ENCODE results near the gene PRG3. TPM values are rescaled to one million over a fixed set of nuclear protein-coding genes. Genes with fewer than 3 reads are reported as not detected.

Gene PRG3
- total and polyA plus RNA-seq, 2 experiments from 2014 or later, result not detected

DNA sequence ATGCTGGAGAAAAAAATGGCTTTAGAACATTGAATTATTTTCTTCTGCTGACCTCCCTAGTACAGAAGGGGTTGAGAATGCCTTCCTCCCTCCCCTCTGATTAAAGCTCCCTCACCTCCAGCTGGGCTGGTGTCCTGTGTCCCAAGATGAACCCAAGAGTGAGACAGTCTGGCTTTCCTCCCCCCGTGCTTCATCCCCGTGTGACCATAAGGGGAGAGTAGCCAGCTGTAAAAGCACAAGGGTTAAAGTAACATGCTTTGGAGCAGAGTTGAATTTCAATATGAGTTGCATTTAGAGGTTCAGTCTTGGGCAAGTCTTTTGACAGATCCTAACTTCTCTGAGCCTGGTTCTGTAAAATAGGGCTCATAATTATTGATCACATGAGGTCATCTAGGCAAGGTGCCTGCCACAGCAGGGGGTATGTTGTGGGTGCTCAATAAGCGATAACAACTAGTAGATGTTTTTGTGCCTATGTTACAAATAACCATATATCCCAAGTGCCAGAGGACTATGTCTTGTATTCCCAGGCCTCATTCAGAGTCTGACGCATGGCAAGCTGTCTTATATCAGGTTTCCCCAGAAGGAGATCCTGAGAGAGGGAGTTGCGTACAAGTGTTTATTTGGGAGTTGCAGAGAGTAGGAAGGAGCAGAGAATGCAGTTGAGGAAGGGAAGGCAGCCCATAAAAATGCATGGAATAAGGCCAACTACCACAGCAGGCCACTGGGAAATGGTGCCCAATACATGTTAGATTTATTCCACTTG is 5.4 kb upstream of the PRG3 start:
- H3K4me2 ChIP-seq (ENCODE audit: unreplicated experiment), result no peak overlapping the region
- H3K9ac ChIP-seq, result no peak overlapping the region
- H3K27me3 ChIP-seq (replicated peaks; ENCODE audit: insufficient read depth), result peaks cover 5% of the 10 kb centered on the region; the same call in 1 of the 2 replicates
- H3F3A ChIP-seq (ENCODE audit: insufficient read depth), result 0 out of 2 replicates have a peak, but pooled peaks cover 5% of the 10 kb centered on the region
- H3K4me1 ChIP-seq (ENCODE audit: insufficient read depth), result no peaks in the 10 kb centered on the region; the same call in 1 of the 2 replicates
- no peak overlapping the region for H3K4me3 ChIP-seq
- no peaks in the 10 kb centered on the region for H3K9me3 ChIP-seq (ENCODE audit: low read depth)
- no peaks in the 10 kb centered on the region for H4K20me1 ChIP-seq (ENCODE audit: insufficient read depth)
- in situ Hi-C loops (cut with MboI), result no loop called here
- H3K36me3 ChIP-seq (ENCODE audit: low read depth), result no peaks in the 10 kb centered on the region
- H3K79me2 ChIP-seq (ENCODE audit: insufficient read depth), result no peaks in the 10 kb centered on the region
- H3K27ac ChIP-seq, result no peak overlapping the region
- no peak overlapping the region for H2AFZ ChIP-seq
- DNase-seq, result no peak
- H3K9me2 ChIP-seq (ENCODE audit: insufficient read depth), result no peaks in the 10 kb centered on the region
- WGBS, 2 experiments (ENCODE audit: low coverage in 1 of 2, low lambda C conversion rate in 2 of 2, missing lambda C conversion rate in 2 of 2), result 79 to 90% methylated on average over 5 of the region's 5 CpGs
- TF ChIP-seq EZH2 (IDR thresholded peaks at IDR 0.05; ENCODE audit: insufficient read depth, poor library complexity, severe bottlenecking) (no peak), EZH2phosphoT487 (IDR thresholded peaks at IDR 0.05; ENCODE audit: insufficient read depth, low read depth) (no peak)

DNA sequence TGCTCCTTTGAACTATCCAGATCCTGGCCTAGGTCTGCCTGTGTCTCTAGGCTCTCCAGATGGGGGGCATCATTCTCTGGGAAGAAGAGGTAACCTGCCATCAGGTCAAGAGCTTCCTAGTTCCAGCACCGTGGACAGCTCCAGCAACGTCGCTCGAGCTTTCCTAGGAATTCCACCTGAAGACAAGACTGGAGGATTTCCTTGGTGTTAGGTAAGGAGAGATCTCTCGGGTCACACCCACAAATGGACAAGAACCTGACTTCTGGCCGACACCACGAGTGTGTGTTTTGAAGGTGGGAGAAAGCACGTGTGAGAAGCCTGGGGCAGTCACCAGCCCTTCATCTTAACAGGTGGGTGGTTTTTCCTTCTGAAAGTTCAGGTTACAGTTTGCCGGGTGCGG is 1.2 kb downstream of the PRG3 start:
- Histone ChIP-seq H3K4me1 (ENCODE audit: insufficient read depth) (no peaks in the 10 kb centered on the region), H3K9me3 (ENCODE audit: low read depth) (no peaks in the 10 kb centered on the region), H3K4me2 (ENCODE audit: unreplicated experiment) (no peak overlapping the region), H3K79me2 (ENCODE audit: insufficient read depth) (no peaks in the 10 kb centered on the region), H3K36me3 (ENCODE audit: low read depth) (no peaks in the 10 kb centered on the region), H3K9ac (no peak overlapping the region), H2AFZ (no peak overlapping the region), H3K9me2 (ENCODE audit: insufficient read depth) (no peaks in the 10 kb centered on the region), H3K4me3 (no peak overlapping the region), H3K27me3 (replicated peaks; ENCODE audit: insufficient read depth) (peaks cover 5% of the 10 kb centered on the region; the same call in 1 of the 2 replicates), H3F3A (ENCODE audit: insufficient read depth) (no peaks in the 10 kb centered on the region), H4K20me1 (ENCODE audit: insufficient read depth) (no peaks in the 10 kb centered on the region), H3K27ac (no peak overlapping the region)
- peak; percentile 53 for DNase-seq
- TF ChIP-seq EZH2 (IDR thresholded peaks at IDR 0.05; ENCODE audit: insufficient read depth, poor library complexity, severe bottlenecking), result no peak
- no peak for TF ChIP-seq EZH2phosphoT487 (IDR thresholded peaks at IDR 0.05; ENCODE audit: insufficient read depth, low read depth)
- 11 to 13% methylated on average over 8 to 10 of the region's 10 CpGs for WGBS, 2 experiments (ENCODE audit: low coverage in 1 of 2, low lambda C conversion rate in 2 of 2, missing lambda C conversion rate in 2 of 2)
- in situ Hi-C loops (cut with MboI), result no loop called here

DNA sequence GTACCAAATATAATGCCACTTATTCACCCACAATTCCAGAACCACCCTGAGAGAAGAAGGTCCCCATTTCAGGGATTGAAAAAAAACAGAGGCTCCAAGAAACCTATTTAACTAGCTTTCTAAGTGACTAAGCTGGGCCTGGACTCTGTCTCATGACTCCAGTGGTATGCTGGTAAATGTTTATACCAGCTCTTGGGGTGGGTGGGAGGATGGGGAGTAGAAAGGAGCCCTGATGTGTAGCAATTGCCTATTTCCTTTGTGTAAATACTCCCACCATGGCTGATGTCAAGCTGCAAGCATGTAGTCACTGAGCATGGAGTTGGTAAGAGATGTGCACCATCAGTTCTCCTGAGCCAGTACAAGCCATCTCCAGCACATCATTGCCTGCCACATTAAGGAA is 2.8 kb downstream of the PRG3 start:
- H2AFZ ChIP-seq, result no peak overlapping the region
- in situ Hi-C loops (cut with MboI), result no loop called here
- DNase-seq, result peak; percentile 48
- H3K9ac ChIP-seq, result no peak overlapping the region
- H3K27me3 ChIP-seq (replicated peaks; ENCODE audit: insufficient read depth), result peaks cover 5% of the 10 kb centered on the region; the same call in 1 of the 2 replicates
- H3K9me3 ChIP-seq (ENCODE audit: low read depth), result no peaks in the 10 kb centered on the region
- H3F3A ChIP-seq (ENCODE audit: insufficient read depth), result no peaks in the 10 kb centered on the region
- H4K20me1 ChIP-seq (ENCODE audit: insufficient read depth), result no peaks in the 10 kb centered on the region
- H3K4me3 ChIP-seq, result no peak overlapping the region
- no peaks in the 10 kb centered on the region for H3K9me2 ChIP-seq (ENCODE audit: insufficient read depth)
- no peaks in the 10 kb centered on the region for H3K4me1 ChIP-seq (ENCODE audit: insufficient read depth)
- H3K27ac ChIP-seq, result no peak overlapping the region
- H3K36me3 ChIP-seq (ENCODE audit: low read depth), result no peaks in the 10 kb centered on the region
- H3K4me2 ChIP-seq (ENCODE audit: unreplicated experiment), result no peak overlapping the region
- TF ChIP-seq EZH2 (IDR thresholded peaks at IDR 0.05; ENCODE audit: insufficient read depth, poor library complexity, severe bottlenecking), result no peak
- TF ChIP-seq EZH2phosphoT487 (IDR thresholded peaks at IDR 0.05; ENCODE audit: insufficient read depth, low read depth), result no peak
- H3K79me2 ChIP-seq (ENCODE audit: insufficient read depth), result no peaks in the 10 kb centered on the region

DNA sequence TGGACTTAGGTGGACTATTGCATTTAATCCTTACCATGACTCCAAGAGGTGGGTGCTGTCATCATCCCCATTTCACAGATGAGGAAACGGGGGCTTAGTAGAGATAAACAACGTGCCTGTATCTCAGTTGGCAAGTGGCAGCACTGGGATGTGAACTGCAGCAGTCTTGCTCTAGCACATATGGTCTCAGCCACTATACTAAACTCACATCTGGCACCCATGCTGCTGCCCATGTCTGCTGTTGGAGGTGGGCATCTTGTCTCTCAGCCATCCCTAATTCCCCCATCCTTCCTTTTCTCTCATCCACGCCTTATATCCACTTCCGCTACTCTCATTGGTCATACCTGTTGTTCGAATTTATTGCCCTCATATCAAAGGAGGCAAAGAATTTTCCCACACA is 3.8 kb downstream of the PRG3 start:
- Histone ChIP-seq H3K36me3 (ENCODE audit: low read depth) (no peaks in the 10 kb centered on the region), H4K20me1 (ENCODE audit: insufficient read depth) (no peaks in the 10 kb centered on the region), H3K9me2 (ENCODE audit: insufficient read depth) (no peaks in the 10 kb centered on the region), H3K27ac (no peak overlapping the region), H3F3A (ENCODE audit: insufficient read depth) (no peaks in the 10 kb centered on the region), H3K79me2 (ENCODE audit: insufficient read depth) (no peaks in the 10 kb centered on the region), H3K9me3 (ENCODE audit: low read depth) (no peaks in the 10 kb centered on the region), H3K4me2 (ENCODE audit: unreplicated experiment) (no peak overlapping the region), H3K4me1 (ENCODE audit: insufficient read depth) (no peaks in the 10 kb centered on the region), H2AFZ (no peak overlapping the region), H3K9ac (no peak overlapping the region), H3K4me3 (no peak overlapping the region), H3K27me3 (replicated peaks; ENCODE audit: insufficient read depth) (no peaks in the 10 kb centered on the region)
- in situ Hi-C loops (cut with MboI), result no loop called here
- no peak for TF ChIP-seq EZH2 (IDR thresholded peaks at IDR 0.05; ENCODE audit: insufficient read depth, poor library complexity, severe bottlenecking)
- no peak for TF ChIP-seq EZH2phosphoT487 (IDR thresholded peaks at IDR 0.05; ENCODE audit: insufficient read depth, low read depth)
- 15 to 18% methylated on average over 5 of the region's 5 CpGs for WGBS, 2 experiments (ENCODE audit: low coverage in 1 of 2, low lambda C conversion rate in 2 of 2, missing lambda C conversion rate in 2 of 2)
- DNase-seq, result peak; percentile 33
